Smooth muscle cell of bladder (primary cell): Measurements from ENCODE around the gene COL6A6. TPM values are rescaled to one million over a fixed set of nuclear protein-coding genes. Genes with fewer than 3 reads are reported as not detected.

Experiments used
- total RNA-seq: library from RNA; depleted of rRNA; stranded (reverse); fragments of >200 nt; gene quantifications from 2 replicates; pipeline ENCODE4 v1.2.3, GENCODE V29; 2014

The COL6A6 gene
- total RNA-seq = 0.14 and 1.2 TPM in 2 replicates

DNA sequence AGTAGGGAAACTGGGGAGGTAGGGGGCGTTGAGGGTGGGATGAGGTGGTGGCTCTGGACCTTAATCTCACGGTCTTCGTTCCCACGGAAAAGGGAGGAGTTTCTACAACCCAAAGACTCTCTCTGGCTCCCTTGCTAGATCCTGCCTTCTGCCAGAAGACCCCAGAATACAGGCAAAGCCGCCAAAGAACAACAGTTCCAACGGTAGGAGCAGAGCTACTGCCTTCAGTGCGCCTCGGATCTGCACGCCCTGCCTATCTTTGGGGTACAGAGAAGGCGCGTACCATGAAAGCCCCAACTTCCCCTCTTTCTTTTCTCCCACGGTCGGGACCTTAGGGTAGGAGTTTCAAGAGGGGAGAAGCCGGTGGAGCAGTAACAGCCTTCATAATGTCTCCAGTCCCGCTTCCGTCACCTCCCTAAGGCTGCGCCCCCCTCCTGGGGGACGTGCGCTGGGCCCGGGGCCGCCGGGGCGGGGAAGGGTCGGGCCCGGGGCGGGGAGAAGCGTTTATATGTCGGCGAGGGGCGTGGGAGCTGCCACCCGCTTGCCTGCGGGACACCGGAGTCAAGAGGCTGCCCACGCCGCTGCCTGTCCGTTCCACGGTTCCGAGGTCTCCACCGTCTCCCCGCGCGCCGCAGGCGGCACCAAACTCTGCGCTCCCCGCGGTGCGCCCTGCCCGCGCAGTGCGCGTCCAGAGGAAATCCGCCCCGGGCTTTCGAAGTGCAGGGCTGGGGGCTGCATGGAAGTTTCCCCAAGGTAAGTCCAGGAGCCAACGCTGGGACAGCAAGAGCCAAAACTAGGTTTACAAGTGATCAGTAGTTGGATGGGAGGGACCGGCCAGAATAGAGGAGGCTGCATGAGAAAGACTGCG lies at the start of gene COL6A6:
Gene COL6A6 (plus strand): TSS at position 533 of the 868 bp plus-strand sequence. CDS start 43,188 bp downstream, outside the sequence.

Other genes starting within 250 kb of the COL6A6 start
- gene COL6A5, start 171.5 kb upstream of the COL6A6 start, total RNA-seq = not detected in 2 replicates
- 25.3 and 32.7 TPM in 2 replicates for gene PIK3R4, start 229.7 kb downstream of the COL6A6 start, total RNA-seq